HL-60/S4 (cell line): ENCODE data around the gene MAPK9.
"Not testable (repeated sequence)": the region's sequence is repeated elsewhere in the genome, so short reads cannot be mapped to it uniquely, and the experiment has no call there.

Source experiments
- in situ Hi-C: fragments of 300-500 bp; cut with MboI; formaldehyde crosslinking; loops from 2 replicates; pipeline ENCODE4 v1.14.3; 2022; ENCODE audit warnings: low sequenced_read_pairs

MAPK9 gene

DNA sequence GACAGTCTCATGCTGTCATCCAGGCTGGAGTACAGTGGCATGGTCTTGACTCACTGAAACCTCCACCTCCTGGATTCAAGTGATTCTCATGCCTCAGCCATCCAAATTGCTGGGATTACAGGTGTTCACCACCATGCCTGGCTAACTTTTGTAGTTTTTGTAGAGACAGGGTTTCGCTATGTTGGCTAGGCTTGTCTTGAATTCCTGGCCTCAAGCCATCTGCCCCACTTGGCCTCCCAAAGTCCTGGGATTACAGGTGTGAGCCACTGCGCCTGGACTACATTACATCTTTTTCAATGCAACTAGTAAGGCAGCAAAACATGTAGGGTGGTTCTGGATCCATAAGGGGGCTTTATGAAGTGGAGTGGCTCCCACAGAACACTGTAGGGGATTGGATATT, 53.3 kb downstream of the MAPK9 start:
- in situ Hi-C loops: no loop called here

DNA sequence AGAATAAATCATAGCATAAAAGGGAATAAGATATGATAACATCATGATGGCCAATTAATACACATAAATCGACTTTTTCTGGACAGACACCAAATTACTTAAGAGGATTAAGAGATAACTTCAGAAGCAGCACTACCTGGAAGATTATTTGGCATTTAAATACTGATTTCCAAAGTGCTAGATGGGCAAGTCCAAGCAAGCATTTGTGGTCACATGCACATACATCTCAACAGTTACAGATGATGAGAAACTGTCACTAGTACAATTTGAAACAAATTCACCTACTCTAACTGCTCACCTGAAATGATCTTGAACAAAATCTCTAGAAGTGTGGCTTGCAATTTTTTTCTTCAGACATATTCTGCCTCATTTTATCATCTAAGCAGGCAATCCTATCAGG, 56.0 kb downstream of the MAPK9 start:
- in situ Hi-C loops: no loop called here

DNA sequence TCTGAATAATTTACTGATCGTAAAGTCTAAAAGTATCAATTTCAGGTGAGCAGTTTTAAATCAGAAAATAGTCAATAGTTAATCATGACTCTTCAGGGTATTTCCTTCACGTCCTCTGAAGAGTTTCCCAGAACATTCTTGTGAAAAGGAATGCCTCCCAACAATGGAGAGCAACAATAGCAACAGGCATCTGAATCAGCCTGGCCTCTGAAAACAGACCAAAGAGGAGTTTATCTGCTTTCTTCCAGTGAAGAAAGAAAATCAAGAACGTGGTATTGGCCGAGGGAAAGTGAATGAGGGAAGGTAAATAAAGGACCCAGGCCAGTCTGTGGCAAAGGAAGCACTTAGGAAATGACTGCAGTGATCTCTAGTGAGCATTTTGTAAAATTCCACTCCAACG, 56.8 kb downstream of the MAPK9 start:
- in situ Hi-C loops: no loop called here

DNA sequence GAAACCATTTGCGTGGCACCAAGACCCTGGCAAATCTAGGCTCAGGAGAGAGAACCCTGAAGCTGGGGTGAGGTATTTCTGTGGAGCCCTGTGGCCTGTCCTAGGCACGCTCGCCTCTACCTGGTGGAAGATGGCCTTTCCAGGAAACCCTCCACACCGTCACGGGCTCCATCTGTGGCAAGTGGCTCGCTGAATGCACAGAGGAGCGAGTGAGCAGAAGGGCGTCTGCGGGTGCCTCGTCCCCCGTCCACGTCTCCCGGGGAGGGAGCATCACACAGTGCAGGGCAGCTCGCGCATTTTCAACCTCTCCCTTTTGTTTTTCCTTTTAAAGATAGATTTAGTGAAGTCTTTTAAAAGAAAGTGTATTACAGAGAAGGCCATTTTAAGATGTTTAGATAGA, 57.6 kb downstream of the MAPK9 start:
- in situ Hi-C loops: no loop called here

DNA sequence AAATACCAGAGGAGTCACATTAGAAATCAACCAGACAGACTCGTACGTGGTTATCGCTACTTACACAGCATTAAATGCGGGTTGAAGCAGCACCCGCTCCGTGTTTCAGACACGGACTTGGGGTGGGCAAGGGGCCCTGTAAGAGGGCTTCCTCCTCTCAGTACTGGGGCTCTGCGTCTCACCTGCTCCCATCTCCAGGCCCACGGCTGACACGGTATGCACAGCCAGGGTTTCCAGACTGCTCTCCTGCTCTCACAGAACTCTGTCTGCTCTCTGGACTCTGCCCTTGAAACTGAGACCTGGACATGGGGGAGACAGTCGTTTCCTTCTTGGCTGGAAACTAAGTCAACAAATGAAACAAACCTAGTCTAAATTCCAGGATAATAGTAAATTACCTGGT, 58.2 kb downstream of the MAPK9 start:
- in situ Hi-C loops: no loop called here

DNA sequence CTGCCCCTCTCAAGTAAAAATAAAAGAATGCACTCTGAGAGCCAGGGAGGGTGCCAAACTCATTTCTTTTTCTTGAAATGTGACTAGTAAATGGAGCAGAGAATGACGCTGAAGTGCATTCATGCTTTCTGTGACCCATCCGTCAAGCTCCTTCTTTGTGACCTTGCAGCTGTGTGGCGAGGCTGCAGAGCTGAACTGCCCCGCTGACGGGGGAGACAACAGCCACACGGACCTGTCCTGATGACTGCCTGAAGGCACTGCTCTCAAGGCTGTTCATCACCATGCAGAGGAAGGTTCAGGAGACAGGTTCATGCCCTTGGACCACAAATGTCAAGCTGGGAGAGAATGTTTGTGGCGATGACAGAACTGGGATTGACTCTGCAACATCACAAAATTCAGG, 61.9 kb downstream of the MAPK9 start:
- in situ Hi-C loops: no loop called here

DNA sequence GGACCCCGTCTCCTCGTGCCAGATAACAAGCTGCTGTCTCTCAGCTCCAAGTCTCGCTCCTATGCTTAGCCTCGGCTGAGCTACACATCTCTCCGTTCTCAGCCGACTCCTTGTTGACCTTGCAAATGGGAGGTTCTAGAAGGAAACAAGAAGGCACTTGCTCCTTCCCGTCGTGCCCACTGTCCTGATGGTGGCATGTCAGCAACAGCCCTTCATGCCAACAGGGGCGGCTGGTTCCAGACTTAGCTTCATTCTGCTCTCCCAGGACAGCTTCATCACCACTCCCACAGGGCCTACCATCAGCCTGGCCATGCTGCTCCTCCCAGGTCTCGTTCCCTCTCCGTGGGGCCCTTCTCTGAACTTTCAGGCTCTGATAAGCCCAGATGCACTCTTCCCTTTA, 69.8 kb downstream of the MAPK9 start:
- in situ Hi-C loops: no loop called here

DNA sequence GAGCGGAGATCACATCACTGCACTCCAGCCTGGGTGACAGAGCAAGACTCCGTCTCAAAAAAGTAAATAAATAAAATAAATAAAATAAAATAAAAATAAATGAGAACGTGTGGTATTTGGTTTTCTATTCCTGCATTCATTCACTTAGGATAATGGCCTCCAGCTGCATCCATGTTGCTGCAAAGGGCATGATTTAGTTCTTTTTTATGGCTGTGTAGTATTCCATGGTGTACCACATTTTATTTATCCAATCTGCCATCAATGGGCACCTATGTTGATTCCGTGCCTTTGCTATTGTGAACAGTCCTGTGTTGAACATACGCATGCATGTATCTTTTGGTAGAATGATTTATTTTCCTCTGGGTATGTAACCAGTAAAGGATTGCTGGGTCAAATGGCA, 74.1 kb downstream of the MAPK9 start:
- in situ Hi-C loops: no loop called here

DNA sequence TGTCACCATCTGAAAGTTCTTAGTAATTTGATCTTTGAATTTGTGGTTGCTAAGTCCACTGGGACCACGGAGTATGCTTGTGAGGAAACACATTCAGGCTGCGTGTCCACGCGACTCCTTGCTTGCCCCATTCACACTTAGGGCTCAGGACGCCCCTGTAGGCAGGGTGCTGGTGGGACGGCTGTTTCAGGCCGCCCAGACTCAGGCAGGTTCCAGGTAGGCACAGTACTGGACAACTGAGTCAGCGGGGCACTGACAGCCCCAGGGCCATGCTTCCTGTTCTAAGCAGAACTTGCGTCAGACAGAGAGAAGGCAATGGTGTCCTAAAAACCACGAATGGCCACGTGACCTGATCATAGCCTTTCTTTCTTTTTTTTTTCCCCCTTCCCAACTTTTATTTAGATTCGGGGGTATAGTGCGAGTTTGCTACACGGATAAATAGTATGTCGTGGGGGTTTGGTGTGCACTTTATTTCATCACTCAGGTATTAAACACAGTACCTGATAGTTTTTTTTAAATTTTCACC, 75.2 kb downstream of the MAPK9 start:
- in situ Hi-C loops: no loop called here

DNA sequence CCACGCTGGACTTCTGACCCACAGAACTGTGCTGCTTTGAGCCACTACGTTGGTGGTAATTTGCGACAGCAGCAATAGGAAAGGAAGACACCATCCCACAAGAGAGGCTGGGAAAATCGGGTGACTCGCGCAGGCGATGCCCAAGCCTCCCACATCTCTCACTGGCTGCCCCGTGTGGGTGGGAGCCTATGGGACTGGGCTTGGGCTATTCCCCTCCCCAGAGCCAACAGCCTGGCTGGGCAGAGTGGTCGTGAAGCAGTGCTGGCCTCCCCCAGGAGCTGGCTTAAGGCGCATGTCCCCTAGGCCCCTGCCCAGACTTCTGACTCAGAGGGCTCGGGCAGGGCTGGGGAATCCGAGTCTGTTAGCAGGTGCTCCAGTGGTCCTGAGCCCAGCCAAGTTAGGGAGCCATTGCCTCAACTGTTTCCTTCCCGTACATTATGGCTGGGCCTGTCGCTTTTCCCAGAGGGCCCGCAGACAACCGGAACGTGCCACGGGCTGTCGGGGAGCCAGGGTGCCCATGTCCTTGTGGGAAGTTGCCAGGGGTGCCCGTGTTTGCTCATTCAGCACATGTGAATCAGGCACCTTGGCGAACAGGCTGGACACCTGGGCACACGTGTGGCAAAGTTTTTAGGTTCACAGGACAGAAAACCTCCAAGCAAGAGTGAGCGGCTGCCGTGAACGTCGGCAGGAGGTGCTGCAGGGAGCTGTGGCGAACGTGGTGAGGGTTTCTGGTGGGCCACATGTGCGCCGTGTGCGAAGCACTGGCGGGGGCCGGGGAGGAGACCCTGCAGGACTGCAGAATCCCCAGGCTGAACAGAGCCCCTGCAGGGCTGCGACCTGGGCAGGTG, 75.9 kb downstream of the MAPK9 start:
- in situ Hi-C loops: no loop called here

DNA sequence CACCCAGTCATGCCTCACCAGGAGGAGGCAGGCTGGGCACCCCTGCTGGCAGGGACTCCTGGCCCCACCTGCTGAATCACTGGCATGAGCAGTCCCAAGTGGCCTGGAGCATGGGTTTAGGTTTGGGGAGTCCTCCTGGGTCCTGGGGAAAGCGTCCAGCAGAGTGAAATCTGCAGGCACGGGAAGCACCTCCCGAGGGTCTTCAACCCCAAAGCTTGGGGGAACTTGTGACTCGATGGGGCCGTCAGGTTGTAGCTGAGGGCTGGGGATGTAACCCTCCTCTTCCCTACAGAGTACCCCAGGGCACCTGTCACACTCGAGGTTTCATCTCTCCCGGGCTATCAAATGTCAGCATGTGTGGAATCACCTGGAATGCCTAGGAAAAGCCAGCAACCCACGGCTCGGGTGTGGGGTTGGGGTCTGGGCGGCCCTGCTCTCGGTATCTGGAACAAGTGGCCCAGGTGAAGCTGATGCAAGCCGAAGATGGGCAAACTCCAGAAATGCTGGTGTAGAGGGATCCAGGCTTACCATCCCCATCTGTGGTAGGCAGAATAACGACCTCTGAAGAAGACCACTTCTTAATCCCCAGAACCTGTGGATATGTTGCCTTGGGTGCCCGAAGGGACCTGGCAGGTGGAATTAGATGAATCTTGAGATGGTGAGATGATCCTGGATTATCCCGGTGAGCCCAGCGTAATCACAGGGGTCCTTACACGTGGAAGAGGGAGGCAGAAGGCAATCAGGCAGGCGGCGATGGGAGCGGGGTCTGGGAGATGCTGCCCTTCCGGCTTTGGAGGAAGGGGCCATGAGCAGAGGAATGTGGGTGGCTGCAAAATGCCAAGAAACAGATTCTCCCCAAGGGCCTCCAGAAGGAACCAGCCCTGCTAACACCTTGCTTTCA, 76.8 kb downstream of the MAPK9 start:
- in situ Hi-C loops: no loop called here

DNA sequence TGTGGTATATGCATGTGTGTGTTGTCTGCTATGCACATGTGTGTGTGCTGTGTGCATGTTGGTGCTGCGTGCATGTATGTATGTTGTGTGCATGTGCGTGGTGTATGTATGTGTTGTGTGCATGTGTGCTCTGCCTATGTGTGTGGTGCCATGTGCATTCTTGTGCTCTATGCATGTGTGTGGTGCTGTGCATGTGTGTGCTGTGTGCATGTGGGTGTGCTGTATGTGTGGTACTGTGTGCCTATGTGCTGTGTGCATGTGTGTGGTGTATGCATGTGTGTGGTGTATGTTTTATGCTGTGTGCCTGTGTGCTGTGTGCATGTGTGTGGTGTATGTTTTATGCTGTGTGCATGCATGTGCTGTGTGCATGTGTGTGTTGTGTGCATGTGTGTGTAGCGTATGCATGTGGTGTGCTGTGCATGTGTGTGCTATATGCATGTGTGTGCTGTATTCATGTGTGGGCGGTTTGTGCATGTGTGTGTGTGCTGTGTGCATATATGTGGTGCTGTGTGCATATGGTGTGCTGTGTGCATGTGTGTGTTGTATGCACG, 78.2 kb downstream of the MAPK9 start:
- in situ Hi-C loops: no loop called here

DNA sequence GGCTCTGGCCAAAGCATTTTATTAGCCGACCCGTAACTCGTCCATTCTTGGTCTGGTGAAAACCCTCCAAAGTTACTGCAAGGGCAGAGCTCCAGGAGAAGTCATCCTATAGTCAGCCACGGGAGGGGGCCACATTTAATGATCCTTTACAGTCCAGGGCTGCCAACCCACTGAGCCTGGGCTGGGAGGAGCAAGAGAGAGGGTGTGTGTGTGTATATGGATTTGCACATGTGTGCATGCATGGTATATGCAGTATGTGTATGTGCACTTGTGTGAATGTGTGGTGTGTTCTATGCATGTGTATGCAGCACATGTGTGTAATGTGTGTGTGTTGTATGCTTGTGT, 78.7 kb downstream of the MAPK9 start:
- in situ Hi-C loops: no loop called here

DNA sequence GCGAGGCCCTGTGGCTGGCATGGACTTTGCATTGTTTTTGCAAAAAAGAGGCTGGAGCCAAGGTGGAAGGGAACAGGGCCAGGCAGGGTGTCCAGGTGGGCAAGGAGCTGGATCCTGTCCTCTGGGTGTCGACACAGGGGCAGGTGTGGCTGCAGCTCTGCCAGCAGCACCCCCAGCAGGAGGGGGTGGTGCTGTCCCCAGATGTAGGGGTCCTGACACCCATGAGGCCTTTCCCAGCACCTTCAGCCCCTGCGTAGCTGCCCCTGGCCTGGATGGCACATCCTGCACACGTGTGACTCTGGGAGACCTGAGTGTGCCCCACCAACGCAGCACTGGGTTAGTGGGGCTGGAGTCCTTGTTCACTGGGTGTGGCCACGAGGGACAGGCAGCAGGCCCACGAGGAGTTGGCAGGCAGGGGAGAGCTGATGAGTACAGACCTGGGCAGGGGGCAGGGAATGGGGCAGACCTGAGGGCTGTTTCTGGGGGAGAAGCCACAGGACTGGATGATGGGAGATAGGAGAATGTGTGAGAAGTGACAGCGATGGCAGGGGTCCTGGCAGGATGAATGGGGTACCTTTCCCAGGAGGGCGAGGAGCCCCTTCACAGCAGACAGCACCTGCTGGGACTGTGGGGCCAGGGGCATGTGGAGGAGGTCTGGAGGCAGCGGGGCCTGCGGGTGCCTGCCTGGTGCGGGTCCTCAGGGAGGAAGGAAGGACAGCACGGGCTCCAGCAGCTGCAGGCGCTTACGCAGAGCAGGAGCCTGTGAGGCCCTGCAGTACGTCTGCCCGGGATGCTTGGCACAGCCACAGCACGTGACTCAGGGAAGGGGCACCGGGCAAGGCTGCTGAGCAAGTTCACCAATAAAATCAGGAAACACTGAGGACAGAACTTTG, 79.3 kb downstream of the MAPK9 start:
- in situ Hi-C loops: no loop called here

DNA sequence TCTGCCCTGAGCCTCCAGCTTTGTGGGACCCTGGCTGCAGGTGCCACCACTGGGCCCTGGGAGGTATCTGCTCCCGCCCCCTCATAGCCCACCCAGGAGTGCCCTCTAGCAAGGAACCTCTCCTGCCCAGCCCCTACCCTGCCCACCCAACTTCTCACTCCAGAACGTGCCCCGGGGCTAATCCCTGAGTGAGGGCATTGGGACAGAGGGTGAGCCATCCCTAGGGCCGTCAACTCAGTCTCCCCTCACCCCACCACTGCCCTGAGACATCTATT, 80.2 kb downstream of the MAPK9 start:
- in situ Hi-C loops: no loop called here

DNA sequence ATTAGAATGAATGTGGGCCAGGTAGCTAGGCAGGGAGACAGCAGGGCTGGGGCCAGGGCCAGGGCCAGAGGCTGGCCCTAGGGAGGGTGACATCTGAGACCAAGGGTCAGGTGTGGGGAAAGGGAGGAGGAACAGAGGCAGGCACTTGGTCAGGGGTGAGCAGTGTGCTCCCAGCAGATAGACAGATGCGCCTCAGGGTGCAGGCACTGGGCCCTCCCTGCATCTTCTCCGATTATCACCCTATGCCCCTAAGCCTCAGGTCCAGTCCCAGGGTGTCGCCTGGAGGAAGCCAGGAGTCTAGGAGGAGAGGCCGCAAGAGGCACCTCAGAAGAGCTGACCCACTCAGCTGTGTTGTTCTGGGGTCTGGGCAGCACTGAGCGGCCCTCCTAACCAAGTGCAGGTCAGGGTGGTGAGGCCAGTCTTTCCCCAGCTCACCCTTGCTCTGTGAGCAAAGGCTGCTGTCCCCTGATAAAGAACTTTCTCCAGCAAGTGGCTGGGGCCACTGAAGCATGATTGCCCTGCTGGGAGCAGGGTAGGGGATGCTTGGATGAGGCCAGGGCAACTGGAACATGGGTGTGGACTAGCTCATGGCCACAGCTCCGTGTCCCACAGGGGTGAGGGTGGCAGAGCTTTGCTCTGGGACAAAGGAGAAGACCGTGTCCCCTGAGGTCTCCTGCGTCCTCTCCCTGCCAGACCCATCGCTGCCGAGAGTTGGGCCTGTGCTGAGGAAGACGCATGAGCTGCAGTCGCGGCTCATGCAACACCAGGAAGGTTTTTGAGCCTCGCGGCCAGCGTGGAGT, 80.7 kb downstream of the MAPK9 start:
- in situ Hi-C loops: no loop called here

DNA sequence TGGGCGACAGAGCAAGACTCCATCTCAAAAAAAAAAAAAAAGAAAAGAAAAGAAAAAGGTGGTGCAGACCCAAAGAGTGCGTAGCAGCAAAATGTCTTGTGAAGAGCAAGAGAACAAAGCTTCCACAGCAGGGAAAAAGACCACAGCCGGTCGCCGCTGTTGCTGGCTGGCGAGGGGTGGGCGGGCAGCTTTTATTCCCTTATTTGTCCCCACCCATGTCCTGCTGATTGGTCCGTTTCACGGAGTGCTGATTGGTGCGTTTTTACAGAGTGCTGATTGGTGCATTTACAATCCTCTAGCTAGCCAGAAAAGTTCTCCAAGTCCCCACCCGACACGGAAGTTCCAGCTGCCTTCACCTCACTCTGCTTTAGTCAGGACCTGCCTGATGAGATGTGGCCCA, 81.8 kb downstream of the MAPK9 start:
- in situ Hi-C loops: not testable (repeated sequence)

DNA sequence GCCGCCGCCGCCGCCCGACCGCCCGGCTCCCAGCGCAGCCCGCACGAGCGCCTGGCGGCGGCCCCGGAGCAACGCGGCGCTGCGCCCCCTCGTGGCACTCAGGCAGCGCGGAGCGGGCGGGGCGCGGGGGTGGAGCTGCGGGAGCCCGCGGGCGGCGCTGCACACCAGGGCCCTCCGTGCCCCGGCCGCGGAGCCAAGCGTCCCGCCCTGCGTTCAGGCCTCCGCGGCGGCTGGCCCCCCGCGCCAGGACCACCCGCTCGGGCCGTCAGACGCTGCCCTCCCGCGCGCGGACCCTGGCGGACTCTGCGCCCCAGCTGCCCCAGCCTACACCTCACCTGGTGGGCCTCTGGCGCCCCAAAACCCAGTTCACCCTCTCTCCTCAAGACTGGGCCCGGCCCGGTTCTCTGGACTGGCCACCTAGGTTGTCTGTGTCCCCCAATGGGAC, 82.7 kb downstream of the MAPK9 start, which contains the start of gene RASGEF1C:
RASGEF1C (minus strand) TSS at position 75 of the 445 bp plus-strand sequence. CDS start 71,159 bp downstream, outside the sequence.
- in situ Hi-C loops: no loop called here

DNA sequence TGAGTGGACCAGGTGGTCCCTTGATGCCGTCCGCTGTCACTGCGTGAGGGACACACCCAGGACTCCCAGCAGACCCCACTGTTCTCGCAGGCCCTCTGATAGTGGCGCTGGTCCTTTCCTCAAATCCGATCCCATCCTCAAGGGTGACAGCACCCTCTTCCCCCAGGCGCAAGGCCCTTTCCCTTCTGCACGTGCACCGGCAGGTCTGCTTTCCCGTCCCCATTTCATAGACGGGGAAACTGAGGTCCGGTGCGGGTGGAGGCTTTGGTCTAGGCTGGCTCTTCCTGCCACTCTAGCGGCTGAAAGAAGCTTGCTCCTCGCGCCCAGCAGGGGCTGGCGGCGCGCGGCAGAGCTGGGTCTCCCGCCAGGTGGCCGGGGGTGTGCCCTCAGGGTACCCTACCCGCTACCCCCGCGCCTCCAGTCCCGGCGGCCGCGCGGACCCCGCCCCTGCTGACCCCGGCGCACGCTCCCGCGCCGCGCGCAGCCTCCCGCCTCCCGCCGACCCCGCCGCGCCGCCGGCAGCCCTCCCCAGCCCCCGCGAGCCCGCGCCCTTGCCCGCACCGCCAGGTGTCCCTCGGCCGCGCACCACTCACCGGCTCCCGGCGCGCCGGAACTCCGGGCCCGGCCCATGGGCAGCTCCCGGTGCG, 83.3 kb downstream of the MAPK9 start:
- in situ Hi-C loops: no loop called here
